GM12874 (cell line): ENCODE measurements around the gene MRPL39.

ENCODE experiments used
- TF ChIP-seq, protein P1 (sequence below): IDR thresholded peaks from 2 replicates; pipeline ENCODE4 v1.5.1; 2011; ENCODE audit warnings: low read depth, mild to moderate bottlenecking, control low read depth, low read length, moderate library complexity; ENCODE audit not compliant: insufficient read depth

The MRPL39 gene

GRCh38 chr21:25608044-25608737, 910 bp upstream of the MRPL39 start:
- TF ChIP-seq, protein P1, sequence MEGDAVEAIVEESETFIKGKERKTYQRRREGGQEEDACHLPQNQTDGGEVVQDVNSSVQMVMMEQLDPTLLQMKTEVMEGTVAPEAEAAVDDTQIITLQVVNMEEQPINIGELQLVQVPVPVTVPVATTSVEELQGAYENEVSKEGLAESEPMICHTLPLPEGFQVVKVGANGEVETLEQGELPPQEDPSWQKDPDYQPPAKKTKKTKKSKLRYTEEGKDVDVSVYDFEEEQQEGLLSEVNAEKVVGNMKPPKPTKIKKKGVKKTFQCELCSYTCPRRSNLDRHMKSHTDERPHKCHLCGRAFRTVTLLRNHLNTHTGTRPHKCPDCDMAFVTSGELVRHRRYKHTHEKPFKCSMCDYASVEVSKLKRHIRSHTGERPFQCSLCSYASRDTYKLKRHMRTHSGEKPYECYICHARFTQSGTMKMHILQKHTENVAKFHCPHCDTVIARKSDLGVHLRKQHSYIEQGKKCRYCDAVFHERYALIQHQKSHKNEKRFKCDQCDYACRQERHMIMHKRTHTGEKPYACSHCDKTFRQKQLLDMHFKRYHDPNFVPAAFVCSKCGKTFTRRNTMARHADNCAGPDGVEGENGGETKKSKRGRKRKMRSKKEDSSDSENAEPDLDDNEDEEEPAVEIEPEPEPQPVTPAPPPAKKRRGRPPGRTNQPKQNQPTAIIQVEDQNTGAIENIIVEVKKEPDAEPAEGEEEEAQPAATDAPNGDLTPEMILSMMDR = peak; percentile 79

DNA sequence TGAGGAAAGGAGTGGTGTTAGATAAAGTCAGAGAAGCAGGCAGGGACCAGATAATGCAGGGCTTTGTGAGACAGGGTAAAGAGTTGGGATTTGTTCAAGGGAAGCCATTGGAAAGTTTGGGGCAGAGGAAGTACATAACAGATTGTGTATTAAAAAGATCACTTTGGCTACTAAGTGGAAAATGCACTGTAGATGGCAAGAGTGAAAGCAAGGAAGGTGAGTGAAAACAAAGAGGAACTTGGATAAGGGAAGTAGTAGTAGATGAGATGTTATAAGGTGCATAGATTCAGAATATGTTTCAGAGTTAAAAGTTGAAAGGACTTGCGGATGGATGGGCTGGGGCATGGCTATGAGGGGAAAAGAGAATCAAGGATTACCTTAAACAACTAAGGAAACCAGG, 17.4 kb downstream of the MRPL39 start:
- TF ChIP-seq, protein P1 = no peak

GRCh38 chr21:25586791-25587190, 20.5 kb downstream of the MRPL39 start:
- TF ChIP-seq, protein P1 = no peak

- TF ChIP-seq, protein P1 = no peak
Measured at GRCh38 chr21:25586326-25586725, 21.0 kb downstream of the MRPL39 start.

GRCh38 chr21:25584833-25585676, 22.2 kb downstream of the MRPL39 start:
- TF ChIP-seq, protein P1 = no peak

GRCh38 chr21:25583370-25584130, 23.7 kb downstream of the MRPL39 start:
- TF ChIP-seq, protein P1 = no peak

DNA sequence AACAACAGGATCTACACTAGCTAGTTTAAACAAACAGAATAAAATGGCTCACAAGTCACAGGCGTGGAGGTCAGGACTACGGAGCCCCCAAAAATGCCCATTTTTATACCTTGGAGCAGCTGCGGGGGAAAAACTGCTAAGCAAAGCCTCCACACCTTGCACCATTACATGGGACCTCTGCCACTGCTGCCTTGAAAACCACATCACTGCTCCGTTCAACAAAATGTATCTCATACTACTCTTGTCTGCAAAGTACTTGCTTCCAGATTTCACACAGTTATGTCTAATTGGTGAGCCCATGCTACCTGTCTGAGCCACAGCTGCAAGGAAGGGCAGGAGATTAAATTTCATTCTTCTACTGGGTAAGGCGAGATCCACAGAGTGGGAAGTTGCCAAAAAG, 24.4 kb downstream of the MRPL39 start:
- TF ChIP-seq, protein P1 = no peak
